Hepatocyte (in vitro differentiated cells): ENCODE results near the gene DISP2. TPM values are rescaled to one million over a fixed set of nuclear protein-coding genes. Genes with fewer than 3 reads are reported as not detected.
A peak's percentile ranks its signal among the peaks of the same experiment; 100 is the strongest.

Source experiments
- DNase-seq: peaks from one replicate; pipeline ENCODE4 v3.0.0-alpha.2; 2016; ENCODE audit warnings: low spot score
- H2AFZ ChIP-seq: fragments of 200-600 bp; sonication (generic); 2 replicates; pipeline ENCODE4 v1.6.0; 2016; ENCODE audit warnings: antibody characterized with exemption, mild to moderate bottlenecking
- H3K27ac ChIP-seq: fragments of 200-600 bp; sonication (generic); 2 replicates; pipeline ENCODE4 v1.5.1; 2016; ENCODE audit warnings: mild to moderate bottlenecking
- H3K27me3 ChIP-seq: fragments of 200-600 bp; sonication (generic); 2 replicates; pipeline ENCODE4 v1.6.1; 2016
- H3K36me3 ChIP-seq: fragments of 200-600 bp; sonication (generic); replicated peaks from 2 replicates; pipeline ENCODE4 v1.5.1; 2016; ENCODE audit warnings: low read depth; ENCODE audit not compliant: insufficient read depth
- H3K4me1 ChIP-seq: fragments of 200-600 bp; sonication (generic); 2 replicates; pipeline ENCODE4 v1.5.1; 2016; ENCODE audit warnings: mild to moderate bottlenecking, moderate library complexity; ENCODE audit not compliant: insufficient read depth
- H3K4me2 ChIP-seq: fragments of 200-600 bp; sonication (generic); 2 replicates; pipeline ENCODE4 v1.6.0; 2016
- H3K4me3 ChIP-seq: fragments of 200-600 bp; sonication (generic); 2 replicates; pipeline ENCODE4 v1.5.1; 2016; ENCODE audit warnings: mild to moderate bottlenecking
- H3K79me2 ChIP-seq: fragments of 200-600 bp; sonication (generic); 2 replicates; pipeline ENCODE4 v1.6.0; 2017; ENCODE audit warnings: mild to moderate bottlenecking
- H3K9me2 ChIP-seq: fragments of 200-600 bp; sonication (generic); replicated peaks from 2 replicates; pipeline ENCODE4 v1.6.0; 2017; ENCODE audit warnings: mild to moderate bottlenecking; ENCODE audit not compliant: insufficient read depth
- H3K9me3 ChIP-seq: fragments of 200-600 bp; sonication (generic); 2 replicates; pipeline ENCODE4 v1.5.1; 2016; ENCODE audit warnings: low read depth, mild to moderate bottlenecking
- H4K20me1 ChIP-seq: fragments of 200-600 bp; sonication (generic); 2 replicates; pipeline ENCODE4 v1.6.0; 2016; ENCODE audit warnings: mild to moderate bottlenecking; ENCODE audit not compliant: insufficient read depth, poor library complexity, severe bottlenecking
- CTCF ChIP-seq: fragments of 200-600 bp; sonication (generic); IDR thresholded peaks from 2 replicates; pipeline ENCODE4 v1.5.1; 2016; ENCODE audit warnings: antibody characterized with exemption, mild to moderate bottlenecking; ENCODE audit not compliant: poor library complexity
- EZH2 ChIP-seq: fragments of 200-600 bp; sonication (generic); IDR thresholded peaks from 2 replicates; pipeline ENCODE4 v1.6.1; 2016; ENCODE audit warnings: antibody characterized with exemption, mild to moderate bottlenecking, borderline replicate concordance
- EZH2phosphoT487 ChIP-seq: fragments of 200-600 bp; sonication (generic); IDR thresholded peaks from one replicate; pipeline ENCODE4 v1.6.1; 2018; ENCODE audit warnings: antibody characterized with exemption, mild to moderate bottlenecking, low read depth, moderate library complexity; ENCODE audit not compliant: unreplicated experiment, severe bottlenecking
- WGBS: methylation state at CpG from one replicate; pipeline ENCODE4 v1.1.6; 2016; ENCODE audit warnings: low lambda C conversion rate; ENCODE audit errors: missing lambda C conversion rate; 5-methylcytosine and 5-hydroxymethylcytosine counted together
- polyA plus RNA-seq: library from polyadenylated mRNA; unstranded; fragments of >200 nt; fragmentation: Nextera tagmentation; extraction: Ambion mirVana; gene quantifications from 2 replicates; pipeline ENCODE4 v1.2.1, GENCODE V29; 2016
- total RNA-seq: library from RNA; depleted of rRNA; stranded (reverse); fragments of >200 nt; gene quantifications from 2 replicates; pipeline ENCODE4 v1.2.3, GENCODE V29; 2014

The DISP2 gene
- total and polyA plus RNA-seq, 2 experiments from 2014 or later: 0.93 to 1.0 TPM

DNA sequence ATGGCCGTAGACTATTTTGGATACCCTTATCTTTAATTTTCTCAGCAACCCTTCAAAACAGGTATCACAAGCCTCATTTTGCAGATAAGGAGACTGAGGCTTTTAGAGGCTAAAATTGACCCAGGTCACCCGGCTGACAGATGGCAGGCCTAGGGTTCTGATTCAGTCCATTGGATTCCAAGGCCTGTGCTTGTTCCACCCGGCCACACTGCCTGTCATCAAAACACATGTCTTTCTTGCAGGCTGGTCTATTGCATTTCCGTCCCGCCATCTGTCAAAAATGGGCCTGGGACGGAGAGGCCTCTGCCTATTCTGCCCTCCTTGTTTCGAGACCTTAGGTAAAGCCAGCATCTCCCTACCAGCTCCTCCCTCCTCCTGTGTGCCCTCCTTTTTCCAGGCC lies 26.4 kb upstream of the DISP2 start:
- Histone ChIP-seq H4K20me1 (no peaks in the 10 kb centered on the region), H3K9me3 (no peaks in the 10 kb centered on the region), H3K4me3 (no peak overlapping the region), H3K4me2 (no peak overlapping the region), H3K79me2 (peaks cover 2% of the 10 kb centered on the region), H2AFZ (no peak overlapping the region), H3K27ac (no peak overlapping the region), H3K36me3 (no peaks in the 10 kb centered on the region), H3K9me2 (no peaks in the 10 kb centered on the region), H3K27me3 (no peaks in the 10 kb centered on the region), H3K4me1 (peaks cover 45% of the 10 kb centered on the region)
- DNase-seq: no peak
- WGBS: 93% methylated on average over 7 of the region's 7 CpGs
- TF ChIP-seq EZH2 (no peak), EZH2phosphoT487 (no peak), CTCF (no peak)

GRCh38 chr15:40332113-40332781 lies 25.8 kb upstream of the DISP2 start:
- whole genome bisulfite sequencing: 91% methylated on average over 7 of the region's 8 CpGs
- H3K79me2 ChIP-seq: no peaks in the 10 kb centered on the region
- TF ChIP-seq CTCF: no peak
- no peak for TF ChIP-seq EZH2
- TF ChIP-seq EZH2phosphoT487: no peak
- H3K9me3 ChIP-seq: no peaks in the 10 kb centered on the region
- no peak overlapping the region for H3K4me3 ChIP-seq
- no peaks in the 10 kb centered on the region for H4K20me1 ChIP-seq
- H3K9me2 ChIP-seq: no peaks in the 10 kb centered on the region
- H3K27ac ChIP-seq: no peak overlapping the region
- DNase-seq: no peak
- no peaks in the 10 kb centered on the region for H3K27me3 ChIP-seq
- H3K4me1 ChIP-seq: peaks cover 43% of the 10 kb centered on the region
- no peak overlapping the region for H2AFZ ChIP-seq
- no peak overlapping the region for H3K4me2 ChIP-seq
- H3K36me3 ChIP-seq: no peaks in the 10 kb centered on the region

DNA sequence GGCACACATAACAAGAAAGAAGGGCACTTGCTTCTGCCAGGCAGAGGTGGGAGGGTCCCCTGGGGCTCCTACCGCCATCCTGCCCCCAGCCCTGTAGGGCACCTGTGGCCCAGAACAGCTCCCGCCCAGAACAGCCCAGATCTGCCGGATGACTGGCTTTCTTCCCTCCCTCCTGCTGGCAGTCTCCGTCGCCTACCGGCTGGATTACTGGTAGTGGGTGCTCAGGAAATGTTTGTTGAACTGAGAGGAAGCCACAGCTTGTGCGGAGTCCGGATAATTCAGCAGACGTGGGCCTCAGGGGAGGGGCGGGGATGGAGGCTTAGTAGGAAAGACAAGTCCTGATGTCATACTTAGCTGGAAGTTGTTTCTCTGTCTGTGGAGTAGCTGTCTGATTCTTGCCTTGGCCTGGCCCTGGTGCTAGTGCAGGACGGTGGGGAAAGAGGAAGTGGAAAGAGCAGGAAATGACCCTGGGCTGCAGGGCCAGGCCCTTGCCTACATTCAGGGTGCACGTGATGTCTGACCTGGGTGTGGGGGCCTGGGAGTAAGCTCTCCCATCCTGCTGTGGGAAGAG lies 24.0 kb upstream of the DISP2 start:
- Histone ChIP-seq H3K9me3 (no peaks in the 10 kb centered on the region), H3K9me2 (no peaks in the 10 kb centered on the region), H3K36me3 (no peaks in the 10 kb centered on the region), H2AFZ (no peak overlapping the region), H3K4me3 (no peak overlapping the region), H3K4me2 (peak overlapping the region; percentile 49), H4K20me1 (no peaks in the 10 kb centered on the region), H3K4me1 (peaks cover 33% of the 10 kb centered on the region), H3K27me3 (no peaks in the 10 kb centered on the region), H3K79me2 (no peaks in the 10 kb centered on the region), H3K27ac (peak overlapping the region; percentile 85)
- peak; percentile 75 for DNase-seq
- TF ChIP-seq EZH2phosphoT487 (no peak), EZH2 (no peak), CTCF (no peak)
- WGBS: 38% methylated on average over 12 of the region's 12 CpGs
